ENCODE measurements around the gene CEL.

Gene CEL

DNA sequence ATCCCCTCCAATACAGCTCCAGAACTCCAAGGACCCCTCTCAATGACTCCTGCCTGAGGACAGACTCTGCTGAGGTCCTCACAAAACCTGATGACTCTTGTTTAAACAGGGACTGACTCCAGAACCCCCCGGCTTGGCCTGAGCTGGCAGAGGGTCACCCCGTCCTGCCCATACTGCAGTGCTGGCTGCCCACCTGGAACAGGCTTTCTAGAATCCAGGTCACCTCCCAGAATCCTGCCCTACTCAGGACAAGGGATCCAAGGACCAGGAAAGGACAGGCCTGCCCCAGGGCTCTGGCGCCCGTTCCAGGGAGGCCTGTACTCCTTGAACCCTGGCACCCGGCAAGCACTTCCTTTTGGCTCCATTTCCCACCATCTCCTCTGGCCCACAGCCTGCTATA is 37.1 kb downstream of the CEL start:
- DNase-seq (ENCODE audit: low read depth) = no peak
- TF ChIP-seq, protein P1, sequence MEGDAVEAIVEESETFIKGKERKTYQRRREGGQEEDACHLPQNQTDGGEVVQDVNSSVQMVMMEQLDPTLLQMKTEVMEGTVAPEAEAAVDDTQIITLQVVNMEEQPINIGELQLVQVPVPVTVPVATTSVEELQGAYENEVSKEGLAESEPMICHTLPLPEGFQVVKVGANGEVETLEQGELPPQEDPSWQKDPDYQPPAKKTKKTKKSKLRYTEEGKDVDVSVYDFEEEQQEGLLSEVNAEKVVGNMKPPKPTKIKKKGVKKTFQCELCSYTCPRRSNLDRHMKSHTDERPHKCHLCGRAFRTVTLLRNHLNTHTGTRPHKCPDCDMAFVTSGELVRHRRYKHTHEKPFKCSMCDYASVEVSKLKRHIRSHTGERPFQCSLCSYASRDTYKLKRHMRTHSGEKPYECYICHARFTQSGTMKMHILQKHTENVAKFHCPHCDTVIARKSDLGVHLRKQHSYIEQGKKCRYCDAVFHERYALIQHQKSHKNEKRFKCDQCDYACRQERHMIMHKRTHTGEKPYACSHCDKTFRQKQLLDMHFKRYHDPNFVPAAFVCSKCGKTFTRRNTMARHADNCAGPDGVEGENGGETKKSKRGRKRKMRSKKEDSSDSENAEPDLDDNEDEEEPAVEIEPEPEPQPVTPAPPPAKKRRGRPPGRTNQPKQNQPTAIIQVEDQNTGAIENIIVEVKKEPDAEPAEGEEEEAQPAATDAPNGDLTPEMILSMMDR (conservative IDR thresholded peaks at IDR 0.05; ENCODE audit: low read length) = no peak
- no peak overlapping the region for H3K4me3 ChIP-seq (ENCODE audit: low read length)

DNA sequence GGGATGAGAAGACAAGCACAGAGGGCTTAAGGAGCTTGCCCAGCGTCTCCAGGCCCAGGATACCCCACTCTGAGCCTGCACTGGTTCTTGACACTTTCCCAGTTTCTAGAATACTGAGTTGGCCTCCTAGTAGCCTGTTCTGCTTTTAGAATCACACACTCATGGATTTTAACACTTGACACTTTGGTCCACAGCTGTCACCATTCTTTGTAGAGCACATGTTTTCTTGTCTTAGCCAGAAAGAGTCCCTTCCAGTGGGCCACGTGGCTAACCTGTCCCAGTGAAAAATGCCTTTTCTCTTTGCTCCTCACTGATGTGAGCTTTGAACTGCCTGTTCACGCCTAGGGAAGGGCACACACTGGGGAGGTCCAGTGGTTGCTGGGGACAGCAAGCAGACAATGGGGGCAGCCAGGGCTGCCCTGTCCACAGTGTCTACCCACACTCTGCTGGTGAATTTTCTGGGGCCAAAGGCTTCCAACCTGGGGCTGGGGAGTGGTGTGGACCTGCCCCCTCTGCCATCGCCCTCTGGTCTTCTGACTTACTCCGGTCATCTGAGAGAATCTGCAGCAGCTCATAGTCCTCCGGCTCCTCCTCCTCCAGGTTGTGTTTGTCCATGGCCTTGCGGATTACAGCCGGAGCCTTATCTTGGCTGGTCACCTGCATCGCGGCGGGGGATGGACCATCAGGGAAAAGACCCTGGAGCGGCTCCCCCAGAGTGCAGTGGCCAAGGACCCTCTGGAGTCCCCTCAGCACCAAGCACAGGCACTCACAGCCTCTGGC is 38.1 kb downstream of the CEL start:
- TF ChIP-seq, protein P1 (conservative IDR thresholded peaks at IDR 0.05; ENCODE audit: low read length) = no peak
- DNase-seq (ENCODE audit: low read depth) = no peak
- H3K4me3 ChIP-seq (ENCODE audit: low read length) = no peak overlapping the region

DNA sequence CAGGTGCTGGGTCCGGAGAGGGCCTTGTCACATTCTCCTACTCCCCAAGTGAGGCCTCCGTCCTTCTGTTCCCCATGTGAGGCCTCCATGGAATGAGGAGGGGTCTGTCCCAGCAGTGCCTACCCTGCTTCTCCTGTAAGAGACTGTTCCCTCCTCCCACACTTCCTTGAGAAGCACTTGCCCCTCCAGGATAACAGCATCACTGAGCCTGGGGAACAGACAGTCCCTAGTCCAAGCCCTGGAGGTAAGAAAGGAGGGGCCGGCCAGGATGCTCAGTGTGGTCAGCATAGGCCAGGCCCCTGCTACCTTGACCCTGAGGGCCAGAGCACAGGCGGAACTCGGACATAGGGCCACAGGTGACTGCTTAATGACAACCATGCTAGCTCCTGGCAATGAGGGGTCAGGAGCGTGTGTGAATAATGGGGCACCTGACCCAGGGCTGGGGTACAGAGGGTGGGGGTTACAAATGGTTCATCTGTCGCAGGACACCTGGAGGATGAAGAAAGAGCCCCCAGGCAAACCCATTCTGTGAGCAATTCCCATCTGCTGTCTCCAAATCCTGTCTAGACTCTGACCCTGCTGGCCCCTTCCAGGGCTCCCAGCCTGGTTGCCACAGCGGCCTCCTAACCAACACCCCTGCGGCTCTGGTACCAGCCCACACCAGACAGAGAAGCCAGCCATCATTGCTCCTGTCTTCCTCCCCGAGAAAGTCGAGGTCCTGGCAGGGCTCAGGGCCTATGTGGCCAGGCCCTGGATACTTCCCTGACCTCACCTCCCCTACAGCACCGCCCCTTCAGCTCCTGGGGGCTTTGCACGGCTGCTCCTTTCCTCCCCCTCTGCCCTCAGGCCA is 39.0 kb downstream of the CEL start:
- no peak for DNase-seq (ENCODE audit: low read depth)
- no peak overlapping the region for H3K4me3 ChIP-seq (ENCODE audit: low read length)
- TF ChIP-seq, protein P1 (conservative IDR thresholded peaks at IDR 0.05; ENCODE audit: low read length) = no peak

DNA sequence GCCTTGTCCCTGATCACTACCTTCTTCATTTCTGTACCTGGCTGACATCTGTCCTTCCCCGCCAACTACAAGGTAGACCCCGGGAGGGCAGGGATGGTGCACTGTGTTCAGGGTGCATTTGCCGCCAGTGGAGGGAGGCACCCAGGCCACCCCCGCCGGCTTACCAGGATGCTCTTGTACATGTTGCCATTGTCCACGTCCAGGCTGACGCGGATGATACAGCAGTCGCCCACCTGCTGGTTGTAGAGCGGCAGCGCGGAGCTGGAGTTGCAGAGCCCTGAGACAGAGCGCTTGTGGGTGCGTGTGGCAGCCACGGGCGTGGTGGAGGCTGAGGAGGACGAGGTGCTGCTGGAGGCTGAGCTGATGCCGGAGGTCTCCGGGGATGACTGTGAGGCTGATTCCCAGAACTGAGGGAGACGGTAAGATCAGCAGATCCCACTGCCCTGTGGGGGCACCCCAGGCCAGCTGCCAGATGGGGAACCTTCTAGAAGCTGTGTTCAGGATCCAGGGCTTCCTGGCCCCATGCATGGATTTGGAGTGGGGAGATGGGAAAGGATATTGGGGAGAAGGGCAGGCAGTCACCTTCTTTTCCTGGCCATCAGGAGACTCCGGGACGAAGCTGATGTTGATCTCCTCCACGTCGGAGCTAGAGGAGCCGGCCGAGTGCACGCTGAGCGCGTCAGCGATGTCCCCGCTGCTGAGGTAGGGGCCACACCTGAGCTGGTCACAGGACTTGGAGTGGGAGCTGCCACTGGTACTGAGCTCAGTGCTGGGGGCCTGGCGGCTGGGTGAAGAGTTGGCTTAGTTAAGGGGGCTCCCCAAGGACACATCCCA is 39.8 kb downstream of the CEL start:
- no peak for DNase-seq (ENCODE audit: low read depth)
- TF ChIP-seq, protein P1 (conservative IDR thresholded peaks at IDR 0.05; ENCODE audit: low read length) = no peak
- no peak overlapping the region for H3K4me3 ChIP-seq (ENCODE audit: low read length)

DNA sequence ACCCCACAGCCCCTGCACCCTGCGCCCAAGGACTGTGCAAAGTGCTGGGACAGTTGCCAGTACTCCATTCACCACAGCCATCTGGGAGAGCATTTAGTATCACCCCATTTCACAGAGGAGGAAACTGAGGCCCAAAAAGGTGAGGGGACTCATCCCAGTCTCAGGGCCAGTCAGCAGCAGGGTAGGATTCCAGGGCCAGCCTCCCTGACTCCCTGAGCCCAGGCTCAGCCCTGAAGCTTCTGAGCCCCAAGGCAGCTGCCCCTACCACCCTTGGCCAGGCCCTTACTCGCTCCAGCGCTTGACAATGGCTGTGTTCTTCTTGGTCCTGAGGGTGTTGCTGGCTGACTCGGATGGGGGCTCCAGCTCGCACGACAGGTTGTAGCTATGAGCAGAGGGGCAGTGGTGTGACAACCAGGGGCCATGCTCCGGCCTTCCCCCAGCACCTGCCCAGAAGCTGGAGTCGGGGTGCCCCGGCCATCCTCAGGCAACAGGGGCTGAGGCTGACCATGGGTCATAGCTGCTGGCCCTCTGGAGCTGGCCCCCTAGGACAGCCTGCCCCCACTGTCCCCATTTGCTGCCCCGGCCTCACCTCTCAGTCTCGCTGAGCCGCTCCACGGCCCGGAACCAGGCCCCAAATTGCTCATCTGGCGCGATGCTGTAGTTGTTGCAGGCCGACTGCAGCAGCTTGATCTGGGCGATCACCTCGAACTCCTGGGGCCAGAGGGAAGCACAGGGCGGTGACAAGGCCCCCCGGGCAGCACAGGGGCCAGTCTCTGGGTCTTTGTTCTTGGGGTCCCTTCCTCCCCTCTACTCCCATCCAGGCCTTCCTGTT is 40.6 kb downstream of the CEL start:
- TF ChIP-seq, protein P1 (conservative IDR thresholded peaks at IDR 0.05; ENCODE audit: low read length) = no peak
- no peak for DNase-seq (ENCODE audit: low read depth)
- H3K4me3 ChIP-seq (ENCODE audit: low read length) = no peak overlapping the region
